Prostate gland (tissue), 2 donors: ENCODE results near the gene HDLBP. TPM values are rescaled to one million over a fixed set of nuclear protein-coding genes. Genes with fewer than 3 reads are reported as not detected.

Experiments
- DNase-seq: peaks from one replicate; pipeline ENCODE4 v3.0.0-alpha.2; 2019; ENCODE audit warnings: low spot score
- H3K27ac ChIP-seq, 2 donors: fragments of 200-600 bp; sonication (generic); 2 replicates each; pipeline ENCODE4 v1.5.1; 2017 to 2019
- H3K27me3 ChIP-seq: fragments of 200-600 bp; sonication (generic); replicated peaks from 2 replicates; pipeline ENCODE4 v1.5.1; 2019; ENCODE audit not compliant: insufficient read depth
- H3K36me3 ChIP-seq, 2 donors: fragments of 200-600 bp; sonication (generic); 1 replicate in 1 of 2; 2 replicates in 1 of 2; pipeline versions ENCODE4 v1.5.1 to v1.8.1; 2017 to 2019
- H3K4me1 ChIP-seq: fragments of 200-600 bp; sonication (generic); replicated peaks from 2 replicates; pipeline ENCODE4 v1.5.1; 2019
- H3K4me3 ChIP-seq, 2 donors: fragments of 200-600 bp; sonication (generic); 2 replicates each; pipeline ENCODE4 v1.5.1; 2017 to 2019
- H3K9me3 ChIP-seq: fragments of 200-600 bp; sonication (generic); 2 replicates; pipeline ENCODE4 v1.5.1; 2017
- CTCF ChIP-seq, 4 experiments: fragments of 200-600 bp in 2 of 4; fragments of 450-650 bp in 2 of 4; sonication (generic) in 2 of 4; IDR thresholded peaks; 1 replicate in 3 of 4; 2 replicates in 1 of 4; pipeline ENCODE4 v1.5.1; 2016 to 2019; ENCODE audit warnings: antibody characterized with exemption in 4 of 4, mild to moderate bottlenecking in 2 of 4, moderate library complexity in 2 of 4
- POLR2A ChIP-seq: fragments of 450-650 bp; IDR thresholded peaks from one replicate; pipeline ENCODE4 v1.6.1; 2016; ENCODE audit warnings: antibody characterized with exemption, mild to moderate bottlenecking
- POLR2AphosphoS5 ChIP-seq: sonication (generic); formaldehyde crosslinking; IDR thresholded peaks from one replicate; pipeline ENCODE4 v1.6.1; 2017; ENCODE audit warnings: antibody characterized with exemption
- WGBS: methylation state at CpG from one replicate; pipeline ENCODE4 v1.1.5; 2018; 5-methylcytosine and 5-hydroxymethylcytosine counted together
- intact Hi-C: fragments of 100-400 bp; cut with DNase I; formaldehyde crosslinking; loops from one replicate; pipeline ENCODE4 v1.14.2; 2022
- total RNA-seq, 2 donors: library from RNA; depleted of rRNA; stranded (reverse); fragments of >200 nt; gene quantifications; one replicate each; pipeline ENCODE4 v1.1.0, GENCODE V29; 2016

The HDLBP gene
- total RNA-seq, 2 donors from 2014 or later: 529 to 612 TPM

GRCh38 chr2:241218131-241219029, 97.1 kb downstream of the HDLBP start:
- intact Hi-C loops: loop anchor here (5.0 to 10.0 kb wide), 2 partner anchors 71 to 114 kb away; partner anchors contain the start of genes MTERF4 and PASK

GRCh38 chr2:241217320-241218031, 98.0 kb downstream of the HDLBP start:
- Histone ChIP-seq H3K4me1 (peaks cover 2% of the 10 kb centered on the region), H3K9me3 (no peaks in the 10 kb centered on the region), H3K27me3 (no peaks in the 10 kb centered on the region), H3K36me3 (no peaks in the 10 kb centered on the region), H3K27ac (peak overlapping the region; percentile 91), H3K4me3 (peak overlapping the region; percentile 28 to 41)
- intact Hi-C loops: loop anchor here (5.0 to 10.0 kb wide), 2 partner anchors 70 to 113 kb away; partner anchors contain the start of genes MTERF4 and PASK
- peak; percentile 67 for DNase-seq
- 1% methylated on average over 27 of the region's 77 CpGs for WGBS
- TF ChIP-seq POLR2A: peak; percentile 24
- TF ChIP-seq CTCF (IDR thresholded peaks at IDR 0.05): peak in 2 of 4 experiments; percentile 26 to 51
- peak; percentile 35 for TF ChIP-seq POLR2AphosphoS5

More at GRCh38 chr2:241218131-241219029, 97.1 kb downstream of the HDLBP start:
- TF ChIP-seq CTCF (IDR thresholded peaks at IDR 0.05) (peak in 2 of 4 experiments; percentile 12 to 16), POLR2AphosphoS5 (peak; percentile 13), POLR2A (no peak)
- under 1% methylated on average over 60 of the region's 83 CpGs for WGBS
- Histone ChIP-seq H3K27me3 (no peaks in the 10 kb centered on the region), H3K4me1 (peaks cover 2% of the 10 kb centered on the region), H3K36me3 (no peaks in the 10 kb centered on the region), H3K4me3 (peak overlapping the region; percentile 32 to 43), H3K9me3 (no peaks in the 10 kb centered on the region), H3K27ac (peak overlapping the region; percentile 71 to 78)
- DNase-seq: no peak

GRCh38 chr2:241216211-241216761, 99.2 kb downstream of the HDLBP start:
- Histone ChIP-seq H3K36me3 (no peaks in the 10 kb centered on the region), H3K4me3 (no peak overlapping the region), H3K4me1 (peaks cover 2% of the 10 kb centered on the region), H3K27ac (peak overlapping the region; percentile 91), H3K27me3 (no peaks in the 10 kb centered on the region), H3K9me3 (no peaks in the 10 kb centered on the region)
- TF ChIP-seq CTCF (IDR thresholded peaks at IDR 0.05) (no peak), POLR2A (no peak), POLR2AphosphoS5 (no peak)
- intact Hi-C loops: loop anchor here (5.0 to 10.0 kb wide), 2 partner anchors 69 to 111 kb away; partner anchors contain the start of genes MTERF4 and PASK
- 58% methylated on average over 14 of the region's 14 CpGs for WGBS
- DNase-seq: no peak

DNA sequence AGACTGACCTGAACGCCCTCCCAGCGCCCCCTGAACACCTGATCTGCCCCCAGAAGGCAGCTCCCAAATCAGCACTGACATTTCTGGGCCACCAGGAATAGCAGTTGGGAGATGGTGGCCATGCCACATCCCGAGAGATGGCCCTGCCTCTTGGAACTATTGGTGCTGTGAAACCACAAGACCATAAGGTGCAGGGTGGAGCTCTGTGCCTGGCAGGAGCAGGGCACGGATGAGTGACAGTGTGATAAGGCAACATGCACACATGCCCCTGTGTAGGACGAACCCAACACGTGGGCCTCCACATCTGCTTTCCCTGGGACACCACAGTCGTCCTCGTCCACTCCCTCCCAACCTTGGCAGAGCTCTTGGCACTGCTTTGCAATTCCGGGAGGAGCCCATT, 100.1 kb downstream of the HDLBP start:
- WGBS: 73% methylated on average over 9 of the region's 9 CpGs
- Histone ChIP-seq H3K27me3 (no peaks in the 10 kb centered on the region), H3K9me3 (no peaks in the 10 kb centered on the region), H3K4me3 (no peak overlapping the region), H3K27ac (peak overlapping the region in 1 of 2 donors; percentile 91), H3K36me3 (no peaks in the 10 kb centered on the region), H3K4me1 (peaks cover 2% of the 10 kb centered on the region)
- intact Hi-C loops: loop anchor here (5.0 to 10.0 kb wide), 2 partner anchors 68 to 111 kb away; partner anchors contain the start of genes MTERF4 and PASK
- TF ChIP-seq POLR2AphosphoS5 (no peak), CTCF (IDR thresholded peaks at IDR 0.05) (no peak), POLR2A (no peak)
- no peak for DNase-seq
